B cell (primary cell): ENCODE data around the gene HERC4. TPM values are rescaled to one million over a fixed set of nuclear protein-coding genes. Genes with fewer than 3 reads are reported as not detected.

Experiments
- ATAC-seq: fragments of 200-7000 bp; cut with Tn5 transposase; one replicate; pipeline ENCODE4 v1.10.0; 2021; ENCODE audit warnings: low read depth, mild to moderate bottlenecking, moderate number of reproducible peaks, moderate library complexity
- CTCF ChIA-PET: fragments of 350-600 bp; sonication (Branson Sonifier 250); formaldehyde crosslinking; loops from one replicate; lab custom pipeline; 2021; ENCODE audit warnings: antibody characterized with exemption, inconsistent platforms; lab: Charles Lee
- POLR2A ChIA-PET: fragments of 350-600 bp; sonication (Branson Sonifier 250); formaldehyde crosslinking; loops from one replicate; lab custom pipeline; 2021; ENCODE audit warnings: antibody characterized with exemption; lab: Charles Lee
- DNase-seq: peaks from one replicate; pipeline ENCODE4 v3.0.0; 2013
- H2AFZ ChIP-seq: 2 replicates; pipeline ENCODE4 v1.6.1; 2012; ENCODE audit warnings: mild to moderate bottlenecking, low read depth, low read length; ENCODE audit not compliant: insufficient read depth, poor library complexity, severe bottlenecking
- H3K27ac ChIP-seq, 2 donors: 1 replicate in 1 of 2; 2 replicates in 1 of 2; pipeline ENCODE4 v1.5.1; 2012 to 2013; ENCODE audit warnings: low read length in 2 of 2, mild to moderate bottlenecking in 2 of 2, moderate library complexity in 1 of 2
- H3K27me3 ChIP-seq, 4 experiments: fragments of 200-600 bp in 1 of 4; sonication (generic) in 1 of 4; replicated peaks in 1 of 4; 1 replicate in 2 of 4; 2 replicates in 2 of 4; pipeline versions ENCODE4 v1.6.1 to v1.7.0; 2013 to 2016; ENCODE audit warnings: low read length in 3 of 4, mild to moderate bottlenecking in 2 of 4, mixed read lengths in 1 of 4, moderate library complexity in 1 of 4; ENCODE audit not compliant: insufficient read depth in 4 of 4, control insufficient read depth in 3 of 4; ENCODE audit errors: control extremely low read depth in 1 of 4
- H3K36me3 ChIP-seq, 2 experiments: replicated peaks in 1 of 2; 1 replicate in 1 of 2; 2 replicates in 1 of 2; pipeline versions ENCODE4 v1.6.1 to v1.7.1; 2013; ENCODE audit warnings: low read length in 1 of 2; ENCODE audit not compliant: insufficient read depth in 2 of 2, control insufficient read depth in 1 of 2; ENCODE audit errors: control extremely low read depth in 1 of 2, extremely low read depth in 1 of 2
- H3K4me1 ChIP-seq, 2 donors: fragments of 200-600 bp in 1 of 2; sonication (generic) in 1 of 2; 1 replicate in 1 of 2; 2 replicates in 1 of 2; pipeline versions ENCODE4 v1.5.1 to v1.6.1; 2013 to 2017; ENCODE audit warnings: low read length in 2 of 2; ENCODE audit not compliant: control insufficient read depth in 2 of 2, insufficient read depth in 2 of 2
- H3K4me2 ChIP-seq: replicated peaks from 2 replicates; pipeline ENCODE3; 2012; ENCODE audit warnings: mild to moderate bottlenecking, low read depth, low read length; ENCODE audit not compliant: poor library complexity, severe bottlenecking
- H3K4me3 ChIP-seq, 5 experiments: fragments of 200-600 bp in 1 of 5; sonication (generic) in 1 of 5; 1 replicate in 3 of 5; 2 replicates in 2 of 5; pipeline versions ENCODE4 v1.5.1 to v1.7.0; 2011 to 2016; ENCODE audit warnings: low read length in 4 of 5, mild to moderate bottlenecking in 4 of 5, low read depth in 2 of 5, control low read depth in 1 of 5, moderate library complexity in 1 of 5; ENCODE audit not compliant: insufficient read depth in 1 of 5; ENCODE audit errors: control extremely low read depth in 1 of 5, extremely low read depth in 1 of 5
- H3K79me2 ChIP-seq: fragments of 200-600 bp; sonication (generic); one replicate; pipeline ENCODE4 v1.6.0; 2016; ENCODE audit warnings: low read length; ENCODE audit not compliant: control insufficient read depth, insufficient read depth
- H3K9ac ChIP-seq: fragments of 200-600 bp; sonication (generic); 2 replicates; pipeline ENCODE4 v1.6.1; 2017; ENCODE audit warnings: mild to moderate bottlenecking, low read length, moderate library complexity
- H3K9me3 ChIP-seq, 3 donors: one replicate each; pipeline versions ENCODE4 v1.6.1 to v1.7.1; 2013; ENCODE audit warnings: low read length in 2 of 3; ENCODE audit not compliant: control insufficient read depth in 2 of 3, insufficient read depth in 1 of 3; ENCODE audit errors: control extremely low read depth in 1 of 3
- H4K20me1 ChIP-seq: 2 replicates; pipeline ENCODE4 v1.6.0; 2012; ENCODE audit warnings: mild to moderate bottlenecking, low read length; ENCODE audit not compliant: insufficient read depth, control insufficient read depth, poor library complexity, severe bottlenecking
- H3K27ac Mint-ChIP-seq: one replicate; pipeline ENCODE4 v1.8.0; 2021; ENCODE audit warnings: mixed read lengths
- H3K27me3 Mint-ChIP-seq: one replicate; pipeline ENCODE4 v1.8.0; 2021; ENCODE audit warnings: mixed read lengths
- H3K4me1 Mint-ChIP-seq: one replicate; pipeline ENCODE4 v1.8.0; 2021; ENCODE audit warnings: mixed read lengths
- H3K4me3 Mint-ChIP-seq: one replicate; pipeline ENCODE4 v1.8.0; 2021; ENCODE audit warnings: mixed read lengths
- H3K9me3 Mint-ChIP-seq: one replicate; pipeline ENCODE4 v1.8.0; 2022; ENCODE audit warnings: mixed read lengths; ENCODE audit not compliant: insufficient read depth
- EZH2 ChIP-seq: IDR thresholded peaks from 2 replicates; pipeline ENCODE4 v1.6.1; 2012; ENCODE audit warnings: borderline replicate concordance, low read depth, mild to moderate bottlenecking, moderate library complexity, low read length; ENCODE audit not compliant: insufficient read depth, poor library complexity, severe bottlenecking
- WGBS: methylation state at CpG from one replicate; pipeline ENCODE4 v1.1.5; 2013; ENCODE audit warnings: missing lambda C conversion rate; ENCODE audit not compliant: insufficient coverage; 5-methylcytosine and 5-hydroxymethylcytosine counted together
- intact Hi-C: fragments of 100-400 bp; cut with micrococcal nuclease; formaldehyde crosslinking; loops from one replicate; pipeline ENCODE4 v1.10.0; 2022
- polyA plus RNA-seq: library from polyadenylated mRNA; depleted of rRNA; stranded (reverse); fragments of >200 nt; gene quantifications from 2 replicates; pipeline ENCODE4 v1.2.3, GENCODE V29; 2012
- total RNA-seq, 2 donors: library from RNA; stranded (reverse); fragments of 120-200 nt in 1 of 2; gene quantifications; 1 replicate in 1 of 2; 2 replicates in 1 of 2; pipeline versions ENCODE4 v1.2.3 to v1.2.4, GENCODE V29; 2013 to 2022
- TF ChIP-seq, protein P1 (sequence below): fragments of 200-600 bp; IDR thresholded peaks from one replicate; pipeline ENCODE4 v1.8.0; 2022; ENCODE audit warnings: antibody characterized with exemption, mild to moderate bottlenecking

The HERC4 gene
- total and polyA plus RNA-seq, 2 donors (not counting 1 experiment from before 2014, with no cell fraction given), result 18.2 to 118 TPM

DNA sequence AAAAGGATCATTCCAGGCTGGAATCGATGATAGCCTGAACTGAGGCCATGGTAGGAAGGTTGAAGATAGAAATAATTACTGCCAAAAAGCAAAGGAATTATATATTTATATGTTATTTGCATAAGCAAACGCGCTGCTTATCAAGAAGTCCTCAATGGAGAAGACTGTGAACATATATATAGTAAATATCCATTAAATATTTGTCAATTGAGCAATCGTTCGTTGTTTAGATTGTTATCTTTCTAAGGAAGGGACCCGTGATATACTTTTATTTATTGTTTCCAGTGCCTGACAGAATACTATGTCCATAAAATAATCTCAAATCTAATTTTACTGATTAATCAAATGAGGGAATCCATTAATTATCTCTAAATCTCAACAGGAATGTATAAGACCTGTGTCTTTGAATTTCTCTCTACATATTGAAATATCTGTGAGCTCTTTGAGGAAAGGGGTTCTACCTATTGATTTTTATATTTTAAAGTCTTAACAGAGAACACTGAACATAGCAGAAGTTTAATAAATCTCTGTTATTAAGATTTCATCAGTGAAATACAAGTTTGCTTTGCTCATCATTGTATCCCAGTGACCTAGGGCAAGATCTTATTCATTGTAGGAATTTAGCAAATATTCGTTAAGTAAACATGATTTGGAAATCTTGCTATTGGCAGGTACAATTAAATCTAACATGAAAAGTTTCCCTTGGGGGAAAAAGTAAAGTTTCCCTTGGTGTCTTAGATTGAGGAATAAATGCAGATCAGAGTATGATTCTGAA is 12.0 kb upstream of the HERC4 start:
- Histone ChIP-seq H3K4me1 (no peaks in the 10 kb centered on the region), H3K4me3 (no peak overlapping the region), H3K9me3 (no peaks in the 10 kb centered on the region), H3K9ac (no peak overlapping the region), H4K20me1 (no peaks in the 10 kb centered on the region), H3K4me2 (no peak overlapping the region), H3K79me2 (no peaks in the 10 kb centered on the region), H3K27me3 (peaks cover 0 to 2% (median 0%) of the 10 kb centered on the region in 4 experiments), H3K36me3 (no peaks in the 10 kb centered on the region), H3K27ac (no peak overlapping the region), H2AFZ (no peak overlapping the region)
- Mint-ChIP-seq H3K27me3 (peaks cover 7% of the 10 kb centered on the region), H3K4me3 (no peak overlapping the region), H3K4me1 (peaks cover 2% of the 10 kb centered on the region), H3K9me3 (no peaks in the 10 kb centered on the region), H3K27ac (no peak overlapping the region)
- WGBS, result no CpG with 5 or more reads among the region's 7 CpGs
- CTCF ChIA-PET, result no interaction called here
- intact Hi-C loops, result no loop called here
- DNase-seq, result no peak
- ATAC-seq, result no peak
- TF ChIP-seq, protein P1, sequence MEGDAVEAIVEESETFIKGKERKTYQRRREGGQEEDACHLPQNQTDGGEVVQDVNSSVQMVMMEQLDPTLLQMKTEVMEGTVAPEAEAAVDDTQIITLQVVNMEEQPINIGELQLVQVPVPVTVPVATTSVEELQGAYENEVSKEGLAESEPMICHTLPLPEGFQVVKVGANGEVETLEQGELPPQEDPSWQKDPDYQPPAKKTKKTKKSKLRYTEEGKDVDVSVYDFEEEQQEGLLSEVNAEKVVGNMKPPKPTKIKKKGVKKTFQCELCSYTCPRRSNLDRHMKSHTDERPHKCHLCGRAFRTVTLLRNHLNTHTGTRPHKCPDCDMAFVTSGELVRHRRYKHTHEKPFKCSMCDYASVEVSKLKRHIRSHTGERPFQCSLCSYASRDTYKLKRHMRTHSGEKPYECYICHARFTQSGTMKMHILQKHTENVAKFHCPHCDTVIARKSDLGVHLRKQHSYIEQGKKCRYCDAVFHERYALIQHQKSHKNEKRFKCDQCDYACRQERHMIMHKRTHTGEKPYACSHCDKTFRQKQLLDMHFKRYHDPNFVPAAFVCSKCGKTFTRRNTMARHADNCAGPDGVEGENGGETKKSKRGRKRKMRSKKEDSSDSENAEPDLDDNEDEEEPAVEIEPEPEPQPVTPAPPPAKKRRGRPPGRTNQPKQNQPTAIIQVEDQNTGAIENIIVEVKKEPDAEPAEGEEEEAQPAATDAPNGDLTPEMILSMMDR, result no peak
- TF ChIP-seq EZH2, result no peak
- POLR2A ChIA-PET, result no interaction called here

DNA sequence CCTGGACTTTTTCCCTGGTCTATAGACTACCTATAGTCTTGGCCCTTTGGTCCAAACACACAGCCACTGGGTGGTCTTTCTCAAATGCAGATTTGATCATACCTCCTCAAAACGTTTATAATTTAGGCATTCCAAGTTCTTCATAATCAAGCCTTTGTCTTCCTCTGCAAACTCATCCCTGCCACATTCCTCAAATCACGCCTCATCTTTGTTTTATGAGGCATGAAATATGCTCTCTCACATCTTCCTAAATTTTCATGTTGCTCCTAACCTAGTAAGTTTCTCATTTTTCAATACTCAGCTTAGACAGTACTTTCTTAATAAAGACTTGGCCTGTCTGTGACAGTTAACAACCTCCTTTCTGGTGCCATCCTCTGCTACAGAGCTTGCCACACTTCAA is 10.9 kb upstream of the HERC4 start:
- Histone ChIP-seq H3K36me3 (no peaks in the 10 kb centered on the region), H2AFZ (no peak overlapping the region), H3K27me3 (peaks cover 0 to 2% (median 0%) of the 10 kb centered on the region in 4 experiments), H4K20me1 (no peaks in the 10 kb centered on the region), H3K9me3 (no peaks in the 10 kb centered on the region), H3K4me1 (no peaks in the 10 kb centered on the region), H3K9ac (no peak overlapping the region), H3K27ac (no peak overlapping the region), H3K4me2 (no peak overlapping the region), H3K79me2 (no peaks in the 10 kb centered on the region), H3K4me3 (no peak overlapping the region)
- Mint-ChIP-seq H3K27me3 (peaks cover 7% of the 10 kb centered on the region), H3K4me3 (no peak overlapping the region), H3K9me3 (no peaks in the 10 kb centered on the region), H3K27ac (no peak overlapping the region), H3K4me1 (peaks cover 2% of the 10 kb centered on the region)
- intact Hi-C loops, result no loop called here
- DNase-seq, result no peak
- 90% methylated on average over 2 of the region's 2 CpGs for WGBS
- no peak for ATAC-seq
- CTCF ChIA-PET, result interaction anchor here (1.2 kb wide), 1 partner anchor 8 kb away, joined by 3 read pairs; no protein-coding TSS in a partner anchor
- POLR2A ChIA-PET, result no interaction called here
- TF ChIP-seq, protein P1, result no peak
- TF ChIP-seq EZH2, result no peak
